Skeletal muscle cell (primary cell): ENCODE results near the gene XCR1.

Source experiments
- DNase-seq: peaks from one replicate; pipeline ENCODE4 v3.0.0-alpha.2; 2010; ENCODE audit warnings: low read depth
- H3K4me3 ChIP-seq: 2 replicates; pipeline ENCODE4 v1.5.1; 2011; ENCODE audit warnings: low read depth, mild to moderate bottlenecking, control low read depth, low read length, moderate library complexity

XCR1 gene

DNA sequence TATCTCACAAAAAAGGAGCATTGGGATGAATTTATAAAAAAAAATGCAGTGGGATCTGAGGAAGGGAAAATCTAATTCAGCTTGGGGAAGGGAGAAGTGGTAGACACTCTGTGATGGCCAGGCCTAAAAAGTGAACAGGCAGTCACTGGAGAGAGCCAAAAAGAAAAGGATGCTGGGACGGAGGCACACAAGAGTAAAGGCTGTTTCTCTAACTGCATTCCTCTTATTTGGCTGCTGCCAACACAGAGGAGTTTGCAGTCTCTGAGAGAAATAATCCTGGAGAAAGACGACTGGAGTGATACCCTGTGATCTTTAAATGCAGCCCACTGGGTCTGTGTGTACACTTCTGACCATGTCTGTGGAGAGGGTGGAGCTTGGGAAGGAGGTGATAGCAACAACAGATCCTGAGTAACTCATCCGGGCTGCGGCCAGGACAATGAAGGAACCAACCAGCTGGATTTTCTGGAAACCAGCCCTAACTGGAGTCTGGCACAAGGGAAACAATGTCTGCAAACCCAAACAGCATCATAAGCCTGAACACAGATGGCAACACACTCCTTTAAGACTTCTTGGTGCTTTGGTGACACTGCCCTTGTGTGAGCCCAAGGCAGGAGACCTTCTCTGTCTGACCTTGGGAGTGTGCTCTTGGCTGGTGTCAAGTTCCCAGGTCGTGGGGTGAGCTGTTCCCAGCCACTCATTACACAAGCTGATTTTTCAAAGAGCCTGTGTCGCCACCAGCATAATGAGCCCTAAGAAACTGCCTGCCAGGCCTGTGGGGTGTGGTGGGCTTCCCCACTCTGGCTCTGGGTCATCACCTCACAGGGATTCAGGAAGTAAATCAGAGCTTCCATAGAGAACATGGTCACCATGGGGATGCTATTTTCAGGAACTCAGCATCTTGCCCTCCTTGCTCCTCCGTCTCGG, 39.7 kb downstream of the XCR1 start:
- H3K4me3 ChIP-seq = no peak overlapping the region
- DNase-seq = peak; percentile 56

DNA sequence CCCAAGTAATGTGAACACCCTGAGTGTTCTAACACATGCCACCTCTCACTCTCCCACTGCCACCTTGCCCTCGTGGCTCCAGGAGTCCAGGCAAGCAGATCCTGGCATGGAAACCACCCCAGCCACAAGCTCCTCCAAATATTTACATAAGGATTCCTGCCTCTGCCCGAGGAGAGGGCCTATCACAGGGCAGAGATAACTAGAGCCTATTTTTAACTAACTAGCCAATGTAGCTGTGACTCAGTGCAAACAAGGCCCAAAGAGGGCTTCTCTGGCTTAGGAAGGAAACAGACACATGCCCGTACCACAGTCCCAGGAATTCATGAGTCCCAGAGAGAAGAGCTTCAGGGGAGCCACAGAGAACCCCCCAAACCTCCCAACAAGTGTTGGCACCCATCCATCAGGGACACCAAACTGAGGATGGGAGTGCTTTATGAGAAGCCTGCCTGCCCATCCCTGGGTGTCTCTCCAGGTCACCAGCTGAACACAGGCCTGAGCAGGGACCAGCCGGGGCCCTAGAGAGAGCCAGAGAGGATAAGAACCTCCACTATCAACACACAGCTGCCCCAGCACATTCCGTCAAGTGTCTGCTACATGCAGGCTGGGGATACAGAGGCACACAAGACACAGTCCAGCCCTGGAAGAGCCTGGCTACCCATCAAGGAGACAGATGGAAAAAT, 40.8 kb downstream of the XCR1 start:
- H3K4me3 ChIP-seq = no peak overlapping the region
- DNase-seq = no peak

DNA sequence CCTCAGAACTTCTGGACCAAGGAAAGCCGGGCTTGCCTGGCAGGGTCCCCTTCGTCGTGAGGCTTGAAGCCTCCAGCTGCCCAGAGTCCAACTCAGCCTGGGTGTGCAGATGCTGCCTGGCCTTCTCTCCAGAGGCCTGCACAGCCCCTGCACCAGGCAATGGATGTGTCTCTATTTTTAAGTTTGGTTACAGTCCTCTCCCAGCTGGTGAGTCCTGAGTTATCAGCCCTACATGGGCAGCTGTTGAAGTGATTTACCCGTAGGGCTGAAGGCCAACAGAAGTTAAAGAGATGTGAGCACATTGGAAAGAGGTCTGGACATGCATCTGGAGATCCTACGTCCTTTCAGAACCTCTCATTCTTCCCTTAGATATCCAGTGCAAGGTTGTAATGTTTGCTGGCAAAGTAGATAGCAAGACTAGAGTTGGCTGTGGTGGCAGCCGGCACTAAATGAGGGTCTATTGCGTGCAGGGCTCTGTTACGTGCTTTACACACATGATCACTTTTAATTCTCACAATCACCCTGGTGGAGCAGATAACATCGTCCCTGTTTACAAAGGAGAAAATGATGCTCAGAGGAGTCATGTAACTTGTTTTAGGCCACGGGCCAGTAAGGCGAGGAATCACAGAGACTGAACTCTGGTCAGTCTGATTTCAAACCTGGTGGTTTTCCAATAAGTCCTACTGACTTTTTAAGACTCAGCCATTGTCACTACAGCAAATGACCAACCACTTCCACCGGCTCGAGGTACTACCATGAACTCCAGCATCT, 41.6 kb downstream of the XCR1 start:
- DNase-seq = no peak
- no peak overlapping the region for H3K4me3 ChIP-seq

- DNase-seq = no peak
- no peak overlapping the region for H3K4me3 ChIP-seq
Observed at GRCh38 chr3:45984331-45985312, 42.7 kb downstream of the XCR1 start.

DNA sequence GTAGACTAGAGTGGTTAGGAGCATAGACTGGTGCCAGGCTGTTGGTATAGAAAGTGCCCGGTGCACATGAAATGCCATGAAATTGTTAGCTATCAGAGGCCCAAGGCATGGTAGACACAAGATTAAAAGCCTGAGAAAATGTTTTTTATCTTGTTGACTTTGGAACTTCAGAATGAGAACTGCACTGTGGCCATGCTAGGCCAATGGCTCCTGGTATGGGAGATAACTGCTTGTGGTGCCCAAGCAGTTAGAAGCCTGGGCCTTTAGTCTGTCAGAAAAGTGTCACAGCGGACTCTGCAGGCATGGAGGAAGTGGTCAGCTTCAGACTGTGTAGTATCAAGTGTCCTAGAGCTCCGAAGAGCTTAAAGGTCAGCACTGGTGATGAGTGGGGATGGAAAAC, 43.5 kb downstream of the XCR1 start:
- no peak overlapping the region for H3K4me3 ChIP-seq
- DNase-seq = no peak

DNA sequence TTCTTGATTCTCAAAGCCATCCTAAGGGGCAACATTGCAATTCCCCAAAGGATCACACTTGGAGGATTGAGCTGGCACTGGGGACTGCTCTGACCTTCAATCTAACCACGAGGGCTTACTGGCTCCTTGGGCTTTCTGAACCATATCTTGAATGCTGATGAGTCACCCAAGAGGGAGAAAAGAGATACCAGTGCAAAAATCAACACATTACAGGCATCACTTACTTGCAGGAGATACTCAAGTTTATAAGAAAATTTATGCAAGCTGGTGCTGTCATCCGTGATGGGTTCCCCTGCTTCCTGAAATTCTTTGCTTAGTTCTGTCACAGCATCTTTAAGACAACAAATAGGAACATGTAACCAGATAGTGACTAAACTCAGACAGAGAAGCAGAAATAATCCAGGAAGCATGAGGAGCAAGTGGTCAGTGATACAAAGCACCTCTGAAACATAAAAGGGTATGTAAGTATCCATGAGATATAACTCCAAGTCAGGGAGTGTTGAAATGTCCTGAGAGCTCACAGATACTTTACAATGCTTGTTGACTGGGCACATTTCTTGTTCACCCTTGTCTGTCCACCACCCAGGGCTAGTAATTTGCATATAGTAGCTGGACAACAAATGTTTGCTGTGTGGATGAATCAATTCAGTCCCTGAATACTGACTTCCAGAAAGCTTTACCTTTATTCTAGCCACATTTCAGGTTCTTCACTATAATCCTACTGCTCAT, 45.8 kb downstream of the XCR1 start:
- H3K4me3 ChIP-seq = no peak overlapping the region
- DNase-seq = no peak

GRCh38 chr3:45980819-45981218, 46.5 kb downstream of the XCR1 start:
- no peak for DNase-seq
- H3K4me3 ChIP-seq = no peak overlapping the region

DNA sequence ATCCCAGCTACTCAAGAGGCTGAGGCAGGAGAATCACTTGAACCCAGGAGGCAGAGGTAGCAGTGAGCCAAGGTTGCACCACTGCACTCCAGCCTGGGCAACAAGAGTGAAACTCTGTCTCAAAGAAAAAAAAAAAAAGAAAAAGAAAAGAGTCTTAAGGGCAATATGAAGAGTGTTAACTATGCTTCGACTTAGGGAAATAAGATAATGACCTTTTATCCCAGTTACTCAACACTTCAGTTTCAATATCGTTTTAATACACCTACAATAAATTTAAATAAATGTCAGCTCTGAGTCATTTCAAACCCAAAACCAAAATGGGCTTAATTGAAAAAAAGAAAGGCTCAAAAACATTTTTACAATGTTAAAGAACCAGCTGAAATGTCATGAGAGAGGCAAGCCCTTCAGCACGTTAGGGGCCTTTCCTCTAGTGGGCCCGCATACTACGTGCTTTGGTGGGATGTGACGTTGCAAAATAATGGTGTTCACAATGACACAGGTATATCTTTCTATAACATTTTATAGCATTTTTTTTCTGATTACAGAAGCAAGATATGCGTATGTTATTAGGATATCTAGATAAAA, 47.0 kb downstream of the XCR1 start:
- DNase-seq = no peak
- H3K4me3 ChIP-seq = no peak overlapping the region

GRCh38 chr3:45979378-45979777, 47.9 kb downstream of the XCR1 start:
- H3K4me3 ChIP-seq = no peak overlapping the region
- DNase-seq = no peak

- H3K4me3 ChIP-seq = no peak overlapping the region
- DNase-seq = no peak
Observed at GRCh38 chr3:45978006-45978761, 49.1 kb downstream of the XCR1 start.

- no peak for DNase-seq
- no peak overlapping the region for H3K4me3 ChIP-seq
Observed at GRCh38 chr3:45976191-45977091, 50.8 kb downstream of the XCR1 start.

DNA sequence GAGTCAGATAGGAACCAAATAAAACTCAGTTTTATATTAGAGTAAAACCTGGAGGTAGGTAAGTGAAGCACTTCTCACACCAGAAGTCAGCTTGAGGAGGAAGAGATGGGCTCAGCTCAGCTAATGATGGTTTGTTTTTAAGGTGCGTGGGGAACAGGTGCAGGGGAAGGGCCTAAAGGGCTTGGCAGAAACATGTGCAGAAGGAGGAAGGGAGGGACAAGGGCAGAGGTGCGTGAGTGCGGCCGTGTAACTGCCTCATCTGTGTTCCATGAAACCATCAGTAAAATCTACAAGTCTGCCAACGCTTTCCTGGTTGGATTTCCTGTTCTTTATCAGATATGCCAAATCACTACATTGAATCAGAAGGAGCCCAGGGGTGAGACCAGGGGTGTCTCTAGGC, 51.6 kb downstream of the XCR1 start:
- DNase-seq = no peak
- H3K4me3 ChIP-seq = no peak overlapping the region

GRCh38 chr3:45974686-45975085, 52.6 kb downstream of the XCR1 start:
- no peak overlapping the region for H3K4me3 ChIP-seq
- DNase-seq = no peak

- H3K4me3 ChIP-seq = no peak overlapping the region
- DNase-seq = peak; percentile 81
Observed at GRCh38 chr3:45972534-45973402, 54.5 kb downstream of the XCR1 start.

GRCh38 chr3:45969953-45970352, 57.3 kb downstream of the XCR1 start:
- DNase-seq = no peak

GRCh38 chr3:45969116-45969515, 58.2 kb downstream of the XCR1 start:
- DNase-seq = no peak
- H3K4me3 ChIP-seq = no peak overlapping the region

More at GRCh38 chr3:45969953-45970352, 57.3 kb downstream of the XCR1 start:
- no peak overlapping the region for H3K4me3 ChIP-seq
